BLaER1 treated with 17β-estradiol and CSF1 and Interleukin-3, amounts not matched to agents 10 nM and 100 nM (cell line): ENCODE data around the gene TEPSIN.

Experiments used
- H3K27ac ChIP-seq, 11 experiments: shearing (Covaris generic); formaldehyde crosslinking; 2 replicates each; pipeline ENCODE4 v1.8.1; 2022
- H3K27me3 ChIP-seq, 11 experiments: shearing (Covaris generic); formaldehyde crosslinking; 2 replicates each; pipeline ENCODE4 v1.8.1; 2022
- H3K36me3 ChIP-seq, 11 experiments: shearing (Covaris generic); formaldehyde crosslinking; 2 replicates each; pipeline ENCODE4 v1.8.1; 2022
- H3K4me1 ChIP-seq, 10 experiments: shearing (Covaris generic); formaldehyde crosslinking; 2 replicates each; pipeline ENCODE4 v1.8.1; 2022
- H3K4me2 ChIP-seq, 11 experiments: shearing (Covaris generic); formaldehyde crosslinking; 2 replicates each; pipeline ENCODE4 v1.8.1; 2022
- H3K4me3 ChIP-seq, 10 experiments: shearing (Covaris generic); formaldehyde crosslinking; 2 replicates each; pipeline ENCODE4 v1.8.1; 2022
- H3K9ac ChIP-seq, 11 experiments: shearing (Covaris generic); formaldehyde crosslinking; 2 replicates each; pipeline ENCODE4 v1.8.1; 2022
- H3K9me3 ChIP-seq, 11 experiments: shearing (Covaris generic); formaldehyde crosslinking; replicated peaks in 1 of 11; 2 replicates each; pipeline ENCODE4 v1.8.1; 2022
- H4K20me1 ChIP-seq, 11 experiments: shearing (Covaris generic); formaldehyde crosslinking; 2 replicates each; pipeline ENCODE4 v1.8.1; 2022
- Cebpa-rat ChIP-seq, 11 experiments: shearing (Covaris generic); IDR thresholded peaks; 2 replicates each; pipeline ENCODE4 v1.8.1; 2022

Gene TEPSIN

DNA sequence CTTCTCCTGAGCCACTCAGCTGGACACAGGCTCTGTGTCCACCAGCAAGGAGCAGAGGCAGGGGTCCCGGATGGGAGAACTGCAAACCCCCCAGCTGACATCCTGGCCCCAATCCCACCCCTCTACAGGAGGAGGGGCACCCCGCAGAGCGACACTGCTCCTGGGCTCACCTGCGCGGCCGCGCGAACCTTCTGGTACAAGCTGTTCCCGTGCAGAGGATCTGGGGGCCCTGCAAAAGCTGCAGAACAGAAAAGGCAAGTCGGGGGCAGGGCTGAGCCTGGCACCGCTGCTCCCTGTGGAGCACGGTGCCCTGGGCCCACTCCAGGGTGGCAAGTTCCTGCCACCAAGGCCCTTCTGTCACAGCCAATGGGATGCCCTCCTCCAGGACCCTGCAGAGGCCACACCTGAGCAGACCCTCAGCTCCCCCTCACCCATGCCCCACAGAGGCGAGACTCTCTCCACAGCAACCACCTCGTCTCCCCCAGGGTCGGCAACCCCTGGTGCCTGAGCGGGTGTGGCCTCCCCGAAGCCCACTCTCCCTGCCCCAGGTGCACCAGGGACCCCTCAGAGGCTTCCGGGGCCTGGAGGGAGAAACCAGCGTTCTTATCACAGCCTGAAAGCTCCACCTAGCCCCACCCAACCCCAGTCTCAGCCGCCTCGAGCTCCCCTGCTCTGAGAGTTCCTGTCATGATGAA, 4.9 kb downstream of the TEPSIN start:
- TF ChIP-seq Cebpa-rat (IDR thresholded peaks at IDR 0.05), result no peak
- Histone ChIP-seq H3K9ac (peak overlapping the region in 1 of 11 experiments; percentile 19; a peak in 1 of 22 replicates), H4K20me1 (peaks cover 30 to 92% (median 61%) of the 10 kb centered on the region in 11 experiments; a peak in 18 of 22 replicates), H3K27me3 (no peaks in the 10 kb centered on the region), H3K9me3 (no peaks in the 10 kb centered on the region), H3K4me2 (no peak overlapping the region), H3K27ac (no peak overlapping the region), H3K4me3 (no peak overlapping the region), H3K4me1 (peaks cover 14 to 32% (median 20%) of the 10 kb centered on the region in 10 experiments), H3K36me3 (peaks cover 45 to 83% (median 67%) of the 10 kb centered on the region in 11 experiments)

DNA sequence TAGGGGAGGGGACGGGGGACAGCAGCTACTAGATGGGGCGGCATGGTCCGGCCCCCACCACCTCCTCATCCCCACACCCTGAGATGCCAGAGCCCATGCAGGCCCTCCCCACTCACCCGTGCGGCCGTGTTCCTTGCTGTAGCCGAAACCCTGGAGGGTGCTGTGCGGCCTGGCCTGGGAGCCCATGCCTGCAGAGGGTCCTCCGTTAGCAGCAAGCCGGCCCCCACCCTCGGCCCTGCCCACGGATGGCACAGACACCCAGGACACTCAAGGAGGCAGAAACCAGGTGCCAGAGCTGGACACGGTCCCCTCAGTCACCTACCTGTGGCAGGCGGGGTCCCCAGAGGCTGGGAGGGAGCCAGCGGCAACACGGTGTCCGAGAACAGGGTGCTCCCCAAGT, 5.5 kb downstream of the TEPSIN start:
- H3K9ac ChIP-seq, result no peak overlapping the region
- no peak overlapping the region for H3K27ac ChIP-seq
- H3K4me2 ChIP-seq, result no peak overlapping the region
- H3K4me3 ChIP-seq, result no peak overlapping the region
- peaks cover 13 to 38% (median 19%) of the 10 kb centered on the region in 10 experiments for H3K4me1 ChIP-seq
- TF ChIP-seq Cebpa-rat (IDR thresholded peaks at IDR 0.05), result no peak
- peaks cover 45 to 89% (median 67%) of the 10 kb centered on the region in 11 experiments for H3K36me3 ChIP-seq
- H3K27me3 ChIP-seq, result no peaks in the 10 kb centered on the region
- H4K20me1 ChIP-seq, result peaks cover 29 to 97% (median 61%) of the 10 kb centered on the region in 11 experiments; a peak in 18 of 22 replicates
- no peaks in the 10 kb centered on the region for H3K9me3 ChIP-seq

DNA sequence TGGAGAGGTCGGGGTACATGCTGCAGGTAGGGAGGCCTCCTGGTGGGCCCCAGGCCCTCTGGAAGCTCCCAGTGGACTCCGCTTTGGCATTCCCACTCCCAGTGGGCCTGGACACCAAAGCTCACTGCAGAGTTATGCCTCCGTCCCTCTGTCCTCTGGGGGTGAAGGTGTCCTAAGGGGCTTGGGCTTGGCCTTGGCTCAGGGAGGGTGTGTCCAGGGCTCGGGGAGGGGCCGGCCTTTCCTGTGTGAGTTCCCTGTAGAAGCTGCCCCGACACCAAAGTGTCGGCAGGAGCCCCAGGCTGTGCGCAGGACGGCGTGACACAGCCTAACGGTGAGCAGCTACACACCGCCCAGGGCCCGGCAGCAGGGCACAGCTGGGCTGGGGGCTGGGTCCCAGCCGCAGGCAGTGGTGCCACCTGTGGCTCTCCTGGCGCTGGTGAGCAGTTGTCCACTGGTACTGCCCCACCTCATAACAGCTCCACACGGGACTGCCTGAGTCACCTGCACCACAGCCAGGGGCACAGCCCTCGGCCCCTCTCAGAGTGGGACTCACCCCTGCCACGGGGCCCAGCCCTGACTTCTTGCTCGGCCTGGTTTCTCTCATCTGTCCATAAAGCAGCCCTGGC, 6.1 kb downstream of the TEPSIN start:
- no peak overlapping the region for H3K4me2 ChIP-seq
- H3K36me3 ChIP-seq, result peaks cover 45 to 91% (median 71%) of the 10 kb centered on the region in 11 experiments
- H4K20me1 ChIP-seq, result peaks cover 24 to 93% (median 60%) of the 10 kb centered on the region in 11 experiments; a peak in 18 of 22 replicates

GRCh38 chr17:81231766-81232581, 6.9 kb downstream of the TEPSIN start:
- no peak for TF ChIP-seq Cebpa-rat (IDR thresholded peaks at IDR 0.05)

More for the DNA sequence above, 6.1 kb downstream of the TEPSIN start:
- Histone ChIP-seq H3K27ac (no peak overlapping the region), H3K4me3 (no peak overlapping the region), H3K9ac (peak overlapping the region in 1 of 11 experiments; percentile 8; a peak in 1 of 22 replicates), H3K4me1 (peaks cover 7 to 39% (median 13%) of the 10 kb centered on the region in 10 experiments), H3K27me3 (no peaks in the 10 kb centered on the region), H3K9me3 (no peaks in the 10 kb centered on the region)
- no peak for TF ChIP-seq Cebpa-rat (IDR thresholded peaks at IDR 0.05)

GRCh38 chr17:81231121-81231645, 7.7 kb downstream of the TEPSIN start:
- Histone ChIP-seq H3K4me2 (no peak overlapping the region), H3K36me3 (peaks cover 45 to 78% (median 69%) of the 10 kb centered on the region in 11 experiments), H3K27ac (no peak overlapping the region), H3K9me3 (peaks cover 0 to 9% (median 7%) of the 10 kb centered on the region in 11 experiments; a peak in 10 of 22 replicates), H3K27me3 (no peaks in the 10 kb centered on the region), H3K9ac (no peak overlapping the region), H3K4me1 (peaks cover 0 to 28% (median 0%) of the 10 kb centered on the region in 10 experiments; a peak in 3 of 20 replicates), H3K4me3 (no peak overlapping the region), H4K20me1 (peaks cover 11 to 78% (median 45%) of the 10 kb centered on the region in 11 experiments; a peak in 16 of 22 replicates)
- TF ChIP-seq Cebpa-rat (IDR thresholded peaks at IDR 0.05), result no peak

More at GRCh38 chr17:81231766-81232581, 6.9 kb downstream of the TEPSIN start:
- H3K9ac ChIP-seq, result no peak overlapping the region
- no peak overlapping the region for H3K27ac ChIP-seq
- peaks cover 0 to 36% (median 6%) of the 10 kb centered on the region in 10 experiments; a peak in 16 of 20 replicates for H3K4me1 ChIP-seq
- H4K20me1 ChIP-seq, result peaks cover 17 to 86% (median 53%) of the 10 kb centered on the region in 11 experiments; a peak in 17 of 22 replicates
- no peak overlapping the region for H3K4me3 ChIP-seq
- peaks cover 45 to 86% (median 71%) of the 10 kb centered on the region in 11 experiments for H3K36me3 ChIP-seq
- peaks cover 0 to 4% (median 3%) of the 10 kb centered on the region in 11 experiments; a peak in 9 of 22 replicates for H3K9me3 ChIP-seq
- no peaks in the 10 kb centered on the region for H3K27me3 ChIP-seq
- H3K4me2 ChIP-seq, result no peak overlapping the region

- H3K4me3 ChIP-seq, result no peak overlapping the region
- no peak overlapping the region for H3K4me2 ChIP-seq
- no peak overlapping the region for H3K9ac ChIP-seq
- no peak overlapping the region for H3K27ac ChIP-seq
- peaks cover 0 to 9% (median 7%) of the 10 kb centered on the region in 11 experiments; a peak in 10 of 22 replicates for H3K9me3 ChIP-seq
- peaks cover 0 to 25% (median 0%) of the 10 kb centered on the region in 10 experiments; a peak in 3 of 20 replicates for H3K4me1 ChIP-seq
- H4K20me1 ChIP-seq, result peaks cover 1 to 68% (median 35%) of the 10 kb centered on the region in 11 experiments; a peak in 16 of 22 replicates
- TF ChIP-seq Cebpa-rat (IDR thresholded peaks at IDR 0.05), result no peak
- no peaks in the 10 kb centered on the region for H3K27me3 ChIP-seq
- peaks cover 45 to 68% (median 59%) of the 10 kb centered on the region in 11 experiments for H3K36me3 ChIP-seq
These were observed 8.6 kb downstream of the TEPSIN start for GRCh38 chr17:81230043-81230820.

GRCh38 chr17:81229666-81229920, 9.3 kb downstream of the TEPSIN start:
- no peak overlapping the region for H3K4me3 ChIP-seq
- no peak overlapping the region for H3K9ac ChIP-seq
- no peaks in the 10 kb centered on the region for H3K27me3 ChIP-seq
- peaks cover 45 to 65% (median 58%) of the 10 kb centered on the region in 11 experiments for H3K36me3 ChIP-seq
- peaks cover 0 to 9% (median 7%) of the 10 kb centered on the region in 11 experiments; a peak in 10 of 22 replicates for H3K9me3 ChIP-seq
- H3K4me2 ChIP-seq, result peak overlapping the region in 1 of 11 experiments; percentile 5; a peak in 1 of 22 replicates
- H4K20me1 ChIP-seq, result peaks cover 0 to 62% (median 29%) of the 10 kb centered on the region in 11 experiments; a peak in 16 of 22 replicates
- no peak overlapping the region for H3K27ac ChIP-seq
- TF ChIP-seq Cebpa-rat (IDR thresholded peaks at IDR 0.05), result no peak
- peaks cover 0 to 25% (median 0%) of the 10 kb centered on the region in 10 experiments; a peak in 3 of 20 replicates for H3K4me1 ChIP-seq
